Adrenal gland (tissue), 12 donors: Measurements from ENCODE around the gene TBC1D2B. TPM values are rescaled to one million over a fixed set of nuclear protein-coding genes. Genes with fewer than 3 reads are reported as not detected.

Experiments
- DNase-seq, 7 donors: peaks; one replicate each; pipeline ENCODE4 v3.0.0-alpha.2; 2019 to 2020
- H3K27ac ChIP-seq, 5 donors: fragments of 200-600 bp; sonication (generic) in 4 of 5; 1 replicate in 3 of 5; 2 replicates in 2 of 5; pipeline versions ENCODE4 v1.5.1 to v1.8.0; 2016 to 2020; ENCODE audit warnings: mild to moderate bottlenecking in 1 of 5
- H3K27me3 ChIP-seq: fragments of 200-600 bp; 2 replicates; pipeline ENCODE4 v1.8.0; 2021
- H3K36me3 ChIP-seq, 2 donors: fragments of 200-600 bp; replicated peaks in 1 of 2; 1 replicate in 1 of 2; 2 replicates in 1 of 2; pipeline versions ENCODE4 v1.5.1 to v1.8.0; 2018 to 2022
- H3K4me1 ChIP-seq, 2 donors: fragments of 200-600 bp; replicated peaks in 1 of 2; 1 replicate in 1 of 2; 2 replicates in 1 of 2; pipeline versions ENCODE4 v1.5.1 to v1.8.0; 2018 to 2021
- H3K4me3 ChIP-seq, 4 donors: fragments of 200-600 bp; sonication (generic) in 3 of 4; one replicate each; pipeline ENCODE4 v1.5.1; 2016 to 2018
- H3K9me3 ChIP-seq, 3 donors: fragments of 200-600 bp; sonication (generic) in 1 of 3; replicated peaks in 1 of 3; 1 replicate in 2 of 3; 2 replicates in 1 of 3; pipeline versions ENCODE4 v1.5.1 to v1.8.0; 2016 to 2021
- POLR2A ChIP-seq, 2 donors: fragments of 450-650 bp; IDR thresholded peaks; one replicate each; pipeline ENCODE4 v1.6.1; 2017; ENCODE audit warnings: antibody characterized with exemption in 2 of 2, mild to moderate bottlenecking in 2 of 2, moderate library complexity in 1 of 2
- WGBS, 4 donors: extraction: QIAGEN DNeasy Blood & Tissue Kit in 2 of 4; methylation state at CpG; one replicate each; pipeline versions ENCODE4 v1.1.5 to v1.1.7; 2013 to 2017; 5-methylcytosine and 5-hydroxymethylcytosine counted together
- intact Hi-C, 2 donors: fragments of 100-400 bp; cut with DNase I; formaldehyde crosslinking; loops; one replicate each; pipeline versions ENCODE4 v1.14.1 to v1.15.0; 2022 to 2023
- polyA plus RNA-seq, 3 donors: library from polyadenylated mRNA; stranded (reverse); fragments of 200-250 nt in 2 of 3; fragments of 350-450 nt in 1 of 3; fragmentation: Illumina TruSeq in 1 of 3; extraction: RNeasy Lipid Tissue Mini Kit (QIAGEN cat#74804) in 1 of 3; gene quantifications; one replicate each; pipeline ENCODE4 v1.2.3, GENCODE V29; 2013 to 2014
- total RNA-seq, 9 donors: library from RNA; depleted of rRNA in 4 of 9; stranded (reverse); fragments of >200 nt in 4 of 9; fragments of 120-200 nt in 1 of 9; fragmentation: NEBNext Ultra II Directional in 1 of 9; extraction: Animal tissue kit (Norgen Biotek cat#: 25700) in 1 of 9; gene quantifications; one replicate each; pipeline versions ENCODE4 v1.1.0 to v1.2.4, GENCODE V29; 2013 to 2023
- TF ChIP-seq, protein P1 (sequence below), 6 experiments: fragments of 450-650 bp in 4 of 6; fragments of 200-600 bp in 2 of 6; sonication (generic) in 1 of 6; IDR thresholded peaks; 1 replicate in 5 of 6; 2 replicates in 1 of 6; pipeline versions ENCODE4 v1.5.1 to v1.8.0; 2016 to 2021; ENCODE audit warnings: antibody characterized with exemption in 6 of 6, mild to moderate bottlenecking in 2 of 6, moderate library complexity in 1 of 6
- donor health status: healthy with polysubstance abuse.
- donor health status: Bipolar disorder and iron deficiency.
- donor health status: DM: yes; HTN: yes; CAD: no.
- donor health status: DM: no; HTN: no; CAD: no.
- donor health status: DM: no; HTN: no; CAD: no.
- donor health status: DM: yes; HTN: yes; CAD: no.

TBC1D2B gene
- total and polyA plus RNA-seq, 12 donors: 16.3 to 95.0 (median 54.6) TPM

DNA sequence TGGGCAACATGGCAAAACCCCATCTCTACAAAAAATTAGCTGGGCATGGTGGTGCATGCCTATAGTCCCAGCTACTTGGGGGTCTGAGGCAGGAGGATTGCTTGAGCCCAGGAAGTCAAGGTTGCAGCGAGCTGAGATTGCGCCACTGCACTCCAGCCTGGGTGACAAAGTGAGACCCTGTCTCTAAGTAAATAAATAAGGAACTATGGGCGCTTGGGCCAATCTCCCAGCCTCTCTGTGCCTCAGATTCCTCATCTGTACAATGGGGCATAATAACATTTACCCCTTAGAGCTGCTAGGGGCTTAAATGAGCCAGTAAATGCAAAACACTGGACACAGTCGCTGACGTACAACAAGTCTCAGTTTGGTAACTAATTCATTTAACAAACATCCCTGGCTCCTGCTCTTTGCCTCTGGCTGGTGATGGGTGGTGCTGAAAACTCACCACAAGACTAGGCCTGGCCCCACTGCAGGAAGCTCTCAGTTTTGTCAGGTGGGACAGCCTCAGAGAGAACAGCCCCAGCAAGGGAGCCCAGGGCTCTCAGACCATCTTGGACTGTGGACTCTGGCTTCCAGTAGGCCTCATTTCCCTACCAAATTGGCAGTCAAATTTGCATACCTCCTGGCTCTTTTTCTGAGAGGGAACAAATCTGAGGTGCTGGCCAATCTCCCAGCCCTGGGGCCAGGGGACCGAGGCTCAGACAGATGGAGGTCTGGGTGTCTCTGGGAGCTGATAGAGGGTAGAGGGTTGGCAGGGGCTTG, 6.4 kb upstream of the TBC1D2B start:
- no peak overlapping the region for H3K4me3 ChIP-seq
- TF ChIP-seq POLR2A (IDR thresholded peaks at IDR 0.05): no peak
- TF ChIP-seq, protein P1, sequence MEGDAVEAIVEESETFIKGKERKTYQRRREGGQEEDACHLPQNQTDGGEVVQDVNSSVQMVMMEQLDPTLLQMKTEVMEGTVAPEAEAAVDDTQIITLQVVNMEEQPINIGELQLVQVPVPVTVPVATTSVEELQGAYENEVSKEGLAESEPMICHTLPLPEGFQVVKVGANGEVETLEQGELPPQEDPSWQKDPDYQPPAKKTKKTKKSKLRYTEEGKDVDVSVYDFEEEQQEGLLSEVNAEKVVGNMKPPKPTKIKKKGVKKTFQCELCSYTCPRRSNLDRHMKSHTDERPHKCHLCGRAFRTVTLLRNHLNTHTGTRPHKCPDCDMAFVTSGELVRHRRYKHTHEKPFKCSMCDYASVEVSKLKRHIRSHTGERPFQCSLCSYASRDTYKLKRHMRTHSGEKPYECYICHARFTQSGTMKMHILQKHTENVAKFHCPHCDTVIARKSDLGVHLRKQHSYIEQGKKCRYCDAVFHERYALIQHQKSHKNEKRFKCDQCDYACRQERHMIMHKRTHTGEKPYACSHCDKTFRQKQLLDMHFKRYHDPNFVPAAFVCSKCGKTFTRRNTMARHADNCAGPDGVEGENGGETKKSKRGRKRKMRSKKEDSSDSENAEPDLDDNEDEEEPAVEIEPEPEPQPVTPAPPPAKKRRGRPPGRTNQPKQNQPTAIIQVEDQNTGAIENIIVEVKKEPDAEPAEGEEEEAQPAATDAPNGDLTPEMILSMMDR (IDR thresholded peaks at IDR 0.05): no peak
- H3K4me1 ChIP-seq: peaks cover 0 to 4% of the 10 kb centered on the region in 2 donors
- intact Hi-C loops: no loop called here
- WGBS, 4 donors: 75 to 98% (median 87%) methylated on average over 5 to 6 of the region's 6 CpGs
- no peak overlapping the region for H3K27ac ChIP-seq
- DNase-seq: peak in 1 of 7 donors; percentile 10
- no peaks in the 10 kb centered on the region for H3K36me3 ChIP-seq
- no peaks in the 10 kb centered on the region for H3K9me3 ChIP-seq
- H3K27me3 ChIP-seq: no peaks in the 10 kb centered on the region

DNA sequence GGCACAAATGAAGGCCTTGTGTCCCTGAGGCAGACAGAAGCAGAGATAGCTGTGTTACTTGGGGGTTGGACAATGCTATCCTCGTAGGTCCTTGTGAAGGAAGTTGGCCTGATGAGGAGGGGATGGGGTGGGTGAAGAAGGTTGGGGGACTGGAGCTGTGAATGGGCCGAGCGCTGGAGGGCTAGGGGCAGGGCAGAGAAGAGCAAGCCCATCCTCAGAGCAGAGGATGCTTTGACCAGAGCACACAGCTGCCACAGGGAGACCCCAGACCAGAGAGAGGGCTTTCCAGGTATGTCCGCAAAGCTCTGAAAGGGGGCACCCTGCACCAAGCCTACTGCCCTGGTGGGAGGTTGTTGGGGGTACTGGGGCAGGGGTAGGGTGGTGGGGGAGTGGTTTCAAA, 5.7 kb upstream of the TBC1D2B start:
- peak in 1 of 7 donors; percentile 2 for DNase-seq
- no peaks in the 10 kb centered on the region for H3K27me3 ChIP-seq
- peaks cover 0 to 6% of the 10 kb centered on the region in 2 donors for H3K4me1 ChIP-seq
- no peaks in the 10 kb centered on the region for H3K36me3 ChIP-seq
- no peaks in the 10 kb centered on the region for H3K9me3 ChIP-seq
- no peak overlapping the region for H3K27ac ChIP-seq
- 89 to 98% (median 95%) methylated on average over 3 to 4 of the region's 4 CpGs for WGBS, 4 donors
- intact Hi-C loops: no loop called here
- TF ChIP-seq, protein P1 (IDR thresholded peaks at IDR 0.05): no peak
- TF ChIP-seq POLR2A (IDR thresholded peaks at IDR 0.05): no peak
- no peak overlapping the region for H3K4me3 ChIP-seq

DNA sequence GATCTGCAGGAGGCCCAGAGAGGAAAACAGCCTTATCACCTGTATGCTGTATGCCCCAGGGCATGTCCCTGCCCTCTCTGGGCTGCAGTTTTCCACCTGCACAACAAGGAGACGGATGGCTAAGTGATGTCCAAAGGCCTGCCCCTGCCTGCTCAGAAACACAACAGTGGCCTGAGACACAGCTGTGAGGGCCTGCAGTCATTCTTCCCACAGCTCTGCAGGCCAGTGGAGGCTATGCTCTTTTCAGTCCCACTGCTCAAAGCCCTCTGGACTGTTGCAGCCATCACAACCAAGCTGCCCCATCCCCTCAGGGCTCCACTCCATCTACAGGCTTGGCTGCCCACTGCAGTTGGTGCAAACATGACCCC, 5.2 kb upstream of the TBC1D2B start:
- peak in 1 of 7 donors; percentile 5 for DNase-seq
- Histone ChIP-seq H3K27ac (peak overlapping the region in 2 of 5 donors; percentile 4 to 30), H3K9me3 (no peaks in the 10 kb centered on the region), H3K4me3 (no peak overlapping the region), H3K36me3 (no peaks in the 10 kb centered on the region), H3K27me3 (no peaks in the 10 kb centered on the region), H3K4me1 (peaks cover 0 to 11% of the 10 kb centered on the region in 2 donors)
- TF ChIP-seq, protein P1 (IDR thresholded peaks at IDR 0.05): no peak
- no peak for TF ChIP-seq POLR2A (IDR thresholded peaks at IDR 0.05)
- intact Hi-C loops: no loop called here
- WGBS, 4 donors: 86 to 100% (median 94%) methylated on average over 1 of the region's 1 CpG; no CpG with 5 or more reads in 1 of the 4 donors

DNA sequence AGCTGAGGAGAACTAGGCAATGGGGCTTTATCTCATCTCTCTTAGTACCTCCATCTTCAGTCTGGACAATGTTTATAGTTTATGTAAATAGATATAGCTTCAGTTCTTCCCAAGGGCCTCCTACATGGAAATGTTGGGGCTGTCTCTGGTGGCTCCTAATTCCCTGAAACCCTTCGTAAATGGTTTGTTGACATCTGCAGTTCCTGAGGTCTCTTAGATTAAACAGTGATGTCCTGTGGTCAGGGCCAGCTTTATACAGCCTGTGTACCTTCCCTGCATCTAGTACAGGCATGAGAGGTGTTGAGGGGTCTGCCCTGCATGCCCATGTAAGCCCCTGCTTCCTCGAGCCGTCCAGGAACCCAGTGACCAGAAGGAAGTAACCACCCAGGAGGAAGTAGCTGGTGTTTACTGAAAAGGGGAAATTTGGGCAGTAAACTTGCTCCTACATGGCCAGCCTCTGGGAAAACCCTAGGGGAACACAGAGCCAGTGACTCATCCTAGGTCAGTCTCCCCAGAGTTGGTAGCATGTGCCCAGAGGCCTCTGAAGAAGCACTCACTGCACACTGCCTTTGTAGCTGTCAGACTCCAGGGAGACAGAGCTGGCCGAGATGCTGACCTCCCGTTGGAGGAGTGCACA, 4.7 kb upstream of the TBC1D2B start:
- H3K4me3 ChIP-seq: no peak overlapping the region
- H3K36me3 ChIP-seq: no peaks in the 10 kb centered on the region
- no peaks in the 10 kb centered on the region for H3K27me3 ChIP-seq
- intact Hi-C loops: no loop called here
- TF ChIP-seq, protein P1 (IDR thresholded peaks at IDR 0.05): no peak
- TF ChIP-seq POLR2A (IDR thresholded peaks at IDR 0.05): no peak
- WGBS, 4 donors: 72 to 75% (median 72%) methylated on average over 1 to 5 of the region's 5 CpGs
- no peaks in the 10 kb centered on the region for H3K9me3 ChIP-seq
- H3K4me1 ChIP-seq: peaks cover 0 to 12% of the 10 kb centered on the region in 2 donors
- H3K27ac ChIP-seq: peak overlapping the region in 1 of 5 donors; percentile 4
- peak in 2 of 7 donors; percentile 25 to 34 for DNase-seq
